H9 (cell line): Measurements from ENCODE around the gene CCDC127. TPM values are rescaled to one million over a fixed set of nuclear protein-coding genes. Genes with fewer than 3 reads are reported as not detected.

Experiments used
- DNase-seq: peaks from one replicate; pipeline ENCODE4 v3.0.0-alpha.2; 2017
- H2AFZ ChIP-seq: one replicate; pipeline ENCODE4 v1.6.1; 2013; ENCODE audit warnings: mild to moderate bottlenecking, low read length, control low read depth, moderate library complexity
- H2AK5ac ChIP-seq: 2 replicates; pipeline ENCODE4 v1.6.1; 2013; ENCODE audit warnings: low read length, control low read depth, mixed read lengths; ENCODE audit not compliant: insufficient read length
- H2BK120ac ChIP-seq: one replicate; pipeline ENCODE4 v1.6.1; 2013; ENCODE audit warnings: low read depth, mild to moderate bottlenecking, low read length, control low read depth, inconsistent platforms; ENCODE audit not compliant: poor library complexity, severe bottlenecking
- H2BK12ac ChIP-seq: 2 replicates; pipeline ENCODE4 v1.6.1; 2013; ENCODE audit warnings: low read length, control low read depth, mixed read lengths, low read depth; ENCODE audit not compliant: insufficient read length
- H2BK15ac ChIP-seq: 2 replicates; pipeline ENCODE4 v1.6.1; 2013; ENCODE audit warnings: low read depth, low read length, control low read depth
- H2BK20ac ChIP-seq: one replicate; pipeline ENCODE4 v1.6.1; 2013; ENCODE audit warnings: low read depth, mild to moderate bottlenecking, low read length, control low read depth, inconsistent platforms; ENCODE audit not compliant: poor library complexity, severe bottlenecking
- H2BK5ac ChIP-seq: 2 replicates; pipeline ENCODE4 v1.6.1; 2013; ENCODE audit warnings: low read length, control low read depth, mixed read lengths; ENCODE audit not compliant: insufficient read length
- H3K14ac ChIP-seq: 2 replicates; pipeline ENCODE4 v1.6.1; 2013; ENCODE audit warnings: low read length, control low read depth; ENCODE audit not compliant: insufficient read depth
- H3K18ac ChIP-seq: 2 replicates; pipeline ENCODE4 v1.6.1; 2013; ENCODE audit warnings: low read depth, mild to moderate bottlenecking, mixed read lengths, low read length, control low read depth; ENCODE audit not compliant: insufficient read length
- H3K23ac ChIP-seq: 2 replicates; pipeline ENCODE4 v1.6.1; 2013; ENCODE audit warnings: low read length, control low read depth, mixed read lengths, low read depth; ENCODE audit not compliant: insufficient read length
- H3K23me2 ChIP-seq: 2 replicates; pipeline ENCODE4 v1.6.1; 2013; ENCODE audit warnings: low read depth, mild to moderate bottlenecking, mixed read lengths, low read length, control low read depth; ENCODE audit not compliant: insufficient read length, poor library complexity, severe bottlenecking
- H3K27ac ChIP-seq: 2 replicates; pipeline ENCODE4 v1.5.1; 2013; ENCODE audit warnings: low read length, control low read depth, mixed read lengths, low read depth; ENCODE audit not compliant: insufficient read length
- H3K27me3 ChIP-seq: 2 replicates; pipeline ENCODE4 v1.6.1; 2013; ENCODE audit warnings: low read length, control low read depth, inconsistent platforms; ENCODE audit not compliant: insufficient read depth
- H3K4ac ChIP-seq: 2 replicates; pipeline ENCODE4 v1.6.1; 2013; ENCODE audit warnings: low read depth, mild to moderate bottlenecking, control low read depth, inconsistent platforms, low read length, moderate library complexity
- H3K4me1 ChIP-seq: 2 replicates; pipeline ENCODE4 v1.6.1; 2013; ENCODE audit warnings: low read length, control low read depth, inconsistent platforms; ENCODE audit not compliant: insufficient read depth
- H3K4me2 ChIP-seq: 2 replicates; pipeline ENCODE4 v1.6.1; 2013; ENCODE audit warnings: low read length, control low read depth, mixed read lengths; ENCODE audit not compliant: insufficient read length, insufficient read depth
- H3K56ac ChIP-seq: 2 replicates; pipeline ENCODE4 v1.6.1; 2013; ENCODE audit warnings: low read depth, mild to moderate bottlenecking, mixed read lengths, low read length, control low read depth; ENCODE audit not compliant: insufficient read length
- H3K79me1 ChIP-seq: 2 replicates; pipeline ENCODE4 v1.6.1; 2013; ENCODE audit warnings: low read depth, mild to moderate bottlenecking, moderate library complexity, low read length, control low read depth, inconsistent platforms; ENCODE audit not compliant: insufficient read depth, poor library complexity, severe bottlenecking
- H3K79me2 ChIP-seq: 2 replicates; pipeline ENCODE4 v1.6.1; 2013; ENCODE audit warnings: low read length, control low read depth, inconsistent platforms; ENCODE audit not compliant: insufficient read depth
- H3K9ac ChIP-seq: 2 replicates; pipeline ENCODE4 v1.6.1; 2013; ENCODE audit warnings: low read length, control low read depth, mixed read lengths; ENCODE audit not compliant: insufficient read length; ENCODE audit errors: extremely low read depth
- H3K9me3 ChIP-seq: one replicate; pipeline ENCODE4 v1.6.1; 2013; ENCODE audit warnings: low read depth, low read length, inconsistent platforms; ENCODE audit not compliant: control insufficient read depth
- H3T11ph ChIP-seq: one replicate; pipeline ENCODE4 v1.6.1; 2013; ENCODE audit warnings: mild to moderate bottlenecking, low read length, control low read depth, inconsistent platforms
- H4K20me1 ChIP-seq: one replicate; pipeline ENCODE4 v1.6.1; 2013; ENCODE audit not compliant: control insufficient read depth, insufficient read length, insufficient read depth
- H4K5ac ChIP-seq: 2 replicates; pipeline ENCODE4 v1.6.1; 2013; ENCODE audit warnings: low read depth, mild to moderate bottlenecking, mixed read lengths, low read length, control low read depth; ENCODE audit not compliant: insufficient read length
- H4K8ac ChIP-seq: replicated peaks from 2 replicates; pipeline ENCODE4 v1.6.1; 2013; ENCODE audit warnings: low read length, control low read depth, mixed read lengths, low read depth; ENCODE audit not compliant: insufficient read length
- H4K91ac ChIP-seq: 2 replicates; pipeline ENCODE4 v1.6.1; 2013; ENCODE audit warnings: low read depth, mild to moderate bottlenecking, moderate library complexity, mixed read lengths, low read length, control low read depth; ENCODE audit not compliant: insufficient read length
- H3K27ac Mint-ChIP-seq, 3 experiments: 2 replicates in 2 of 3; 3 replicates in 1 of 3; pipeline ENCODE4 v1.8.0; 2020 to 2021; ENCODE audit warnings: mixed read lengths in 3 of 3, mild to moderate bottlenecking in 1 of 3, moderate library complexity in 1 of 3
- H3K27me3 Mint-ChIP-seq: 2 replicates; pipeline ENCODE4 v1.8.0; 2021; ENCODE audit warnings: low read depth, mild to moderate bottlenecking, moderate library complexity, mixed read lengths
- H3K36me3 Mint-ChIP-seq, 3 experiments: 2 replicates in 2 of 3; 3 replicates in 1 of 3; pipeline ENCODE4 v1.8.0; 2020 to 2021; ENCODE audit warnings: low read depth in 3 of 3, mixed read lengths in 3 of 3; ENCODE audit not compliant: insufficient read depth in 1 of 3
- H3K4me1 Mint-ChIP-seq, 2 experiments: 2 replicates each; pipeline ENCODE4 v1.8.0; 2020; ENCODE audit warnings: mixed read lengths in 2 of 2
- H3K4me3 Mint-ChIP-seq, 2 experiments: 2 replicates in 1 of 2; 3 replicates in 1 of 2; pipeline ENCODE4 v1.8.0; 2020 to 2021; ENCODE audit warnings: mild to moderate bottlenecking in 2 of 2, mixed read lengths in 2 of 2, moderate library complexity in 1 of 2
- H3K9me3 Mint-ChIP-seq, 2 experiments: 2 replicates in 1 of 2; 3 replicates in 1 of 2; pipeline ENCODE4 v1.8.0; 2020; ENCODE audit warnings: mild to moderate bottlenecking in 2 of 2, mixed read lengths in 2 of 2, moderate library complexity in 1 of 2
- WGBS: extraction: QIAGEN DNeasy Blood & Tissue Kit; methylation state at CpG from one replicate; pipeline ENCODE4 v1.1.7; 2013; ENCODE audit warnings: missing lambda C conversion rate, low lambda C conversion rate, mixed read lengths; ENCODE audit not compliant: insufficient read length; ENCODE audit errors: extremely low coverage; 5-methylcytosine and 5-hydroxymethylcytosine counted together
- total RNA-seq: library from RNA; stranded (reverse); gene quantifications from 2 replicates; pipeline ENCODE4 v1.2.1, GENCODE V29; 2021
- TF ChIP-seq, protein P1 (sequence below): fragments of 200-600 bp; sonication (generic); conservative IDR thresholded peaks from 3 replicates; pipeline ENCODE4 v1.8.0; 2021; ENCODE audit warnings: antibody characterized with exemption, mild to moderate bottlenecking

CCDC127 gene
- total RNA-seq, 1 experiment from 2014 or later = 9.0 TPM

DNA sequence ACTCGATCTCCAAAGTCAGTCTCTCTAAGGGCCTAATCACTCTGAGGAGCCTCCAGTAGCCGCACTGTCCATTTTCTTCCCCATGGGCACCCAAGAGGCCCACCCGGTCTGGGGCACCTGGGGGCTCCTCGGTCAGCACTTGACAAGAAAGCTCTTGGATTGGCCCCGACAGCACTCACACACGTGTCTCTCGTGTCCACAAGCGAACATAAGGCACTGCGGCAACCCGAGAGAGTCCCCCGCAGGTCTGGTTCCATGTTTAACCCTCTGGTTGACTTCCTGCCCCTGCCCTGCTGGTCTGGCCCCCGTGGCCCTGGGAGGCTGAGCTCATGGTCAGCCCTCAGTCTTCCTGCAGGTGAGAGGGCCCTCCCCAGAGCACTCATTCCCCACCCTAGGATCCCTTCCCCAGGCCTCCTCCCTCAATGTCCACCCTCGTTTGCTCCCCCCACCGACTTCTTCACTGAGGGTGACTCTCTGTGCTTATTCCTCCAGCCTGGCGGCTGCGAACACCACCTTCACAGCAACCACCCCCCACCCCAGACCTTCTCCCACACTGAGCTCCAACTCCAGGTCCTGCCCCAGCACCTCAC lies 43.0 kb downstream of the CCDC127 start:
- no peaks in the 10 kb centered on the region for H3K79me1 ChIP-seq
- H2BK5ac ChIP-seq = no peak overlapping the region
- no peak overlapping the region for H2BK15ac ChIP-seq
- H4K91ac ChIP-seq = no peak overlapping the region
- no peak overlapping the region for H3K9ac ChIP-seq
- Mint-ChIP-seq H3K36me3 (peaks cover 4 to 43% (median 43%) of the 10 kb centered on the region in 3 experiments; a peak in 6 of 7 replicates), H3K9me3 (no peaks in the 10 kb centered on the region), H3K4me3 (no peak overlapping the region), H3K27ac (peak overlapping the region; percentile 38 to 89 (median 59); a peak in 5 of 7 replicates), H3K27me3 (no peaks in the 10 kb centered on the region; the same call in 1 of the 2 replicates), H3K4me1 (peaks cover 4 to 5% of the 10 kb centered on the region in 2 experiments; a peak in 3 of 4 replicates)
- no peaks in the 10 kb centered on the region for H3K4me1 ChIP-seq
- H2BK12ac ChIP-seq = no peak overlapping the region
- no peaks in the 10 kb centered on the region for H3K79me2 ChIP-seq
- no peak overlapping the region for H3T11ph ChIP-seq
- no peak overlapping the region for H2AK5ac ChIP-seq
- no peak overlapping the region for H2BK20ac ChIP-seq
- H3K9me3 ChIP-seq = no peaks in the 10 kb centered on the region
- no peak overlapping the region for H3K56ac ChIP-seq
- H3K23me2 ChIP-seq = no peaks in the 10 kb centered on the region
- H3K4ac ChIP-seq = no peak overlapping the region
- H4K20me1 ChIP-seq = no peaks in the 10 kb centered on the region
- no peak overlapping the region for H3K4me2 ChIP-seq
- no peak overlapping the region for H4K5ac ChIP-seq
- TF ChIP-seq, protein P1, sequence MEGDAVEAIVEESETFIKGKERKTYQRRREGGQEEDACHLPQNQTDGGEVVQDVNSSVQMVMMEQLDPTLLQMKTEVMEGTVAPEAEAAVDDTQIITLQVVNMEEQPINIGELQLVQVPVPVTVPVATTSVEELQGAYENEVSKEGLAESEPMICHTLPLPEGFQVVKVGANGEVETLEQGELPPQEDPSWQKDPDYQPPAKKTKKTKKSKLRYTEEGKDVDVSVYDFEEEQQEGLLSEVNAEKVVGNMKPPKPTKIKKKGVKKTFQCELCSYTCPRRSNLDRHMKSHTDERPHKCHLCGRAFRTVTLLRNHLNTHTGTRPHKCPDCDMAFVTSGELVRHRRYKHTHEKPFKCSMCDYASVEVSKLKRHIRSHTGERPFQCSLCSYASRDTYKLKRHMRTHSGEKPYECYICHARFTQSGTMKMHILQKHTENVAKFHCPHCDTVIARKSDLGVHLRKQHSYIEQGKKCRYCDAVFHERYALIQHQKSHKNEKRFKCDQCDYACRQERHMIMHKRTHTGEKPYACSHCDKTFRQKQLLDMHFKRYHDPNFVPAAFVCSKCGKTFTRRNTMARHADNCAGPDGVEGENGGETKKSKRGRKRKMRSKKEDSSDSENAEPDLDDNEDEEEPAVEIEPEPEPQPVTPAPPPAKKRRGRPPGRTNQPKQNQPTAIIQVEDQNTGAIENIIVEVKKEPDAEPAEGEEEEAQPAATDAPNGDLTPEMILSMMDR = no peak
- no CpG with 5 or more reads among the region's 16 CpGs for WGBS
- H4K8ac ChIP-seq = no peak overlapping the region
- no peak overlapping the region for H2BK120ac ChIP-seq
- no peaks in the 10 kb centered on the region for H3K27me3 ChIP-seq
- H3K14ac ChIP-seq = no peak overlapping the region
- H2AFZ ChIP-seq = no peak overlapping the region
- no peak for DNase-seq
- H3K27ac ChIP-seq = no peak overlapping the region
- no peak overlapping the region for H3K18ac ChIP-seq
- H3K23ac ChIP-seq = no peak overlapping the region
